ENCODE measurements around the gene MORC3.
A peak's percentile ranks its signal among the peaks of the same experiment; 100 is the strongest.

Gene MORC3

GRCh38 chr21:36420571-36421339 lies 100.8 kb downstream of the MORC3 start (continued):
- TF ChIP-seq ZNF24 (tag by site-specific recombination; IDR thresholded peaks at IDR 0.05): no peak
- TF ChIP-seq, protein P1, sequence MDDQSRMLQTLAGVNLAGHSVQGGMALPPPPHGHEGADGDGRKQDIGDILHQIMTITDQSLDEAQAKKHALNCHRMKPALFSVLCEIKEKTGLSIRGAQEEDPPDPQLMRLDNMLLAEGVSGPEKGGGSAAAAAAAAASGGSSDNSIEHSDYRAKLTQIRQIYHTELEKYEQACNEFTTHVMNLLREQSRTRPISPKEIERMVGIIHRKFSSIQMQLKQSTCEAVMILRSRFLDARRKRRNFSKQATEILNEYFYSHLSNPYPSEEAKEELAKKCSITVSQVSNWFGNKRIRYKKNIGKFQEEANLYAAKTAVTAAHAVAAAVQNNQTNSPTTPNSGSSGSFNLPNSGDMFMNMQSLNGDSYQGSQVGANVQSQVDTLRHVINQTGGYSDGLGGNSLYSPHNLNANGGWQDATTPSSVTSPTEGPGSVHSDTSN (CRISPR knock-in tag; IDR thresholded peaks at IDR 0.05): no peak

DNA sequence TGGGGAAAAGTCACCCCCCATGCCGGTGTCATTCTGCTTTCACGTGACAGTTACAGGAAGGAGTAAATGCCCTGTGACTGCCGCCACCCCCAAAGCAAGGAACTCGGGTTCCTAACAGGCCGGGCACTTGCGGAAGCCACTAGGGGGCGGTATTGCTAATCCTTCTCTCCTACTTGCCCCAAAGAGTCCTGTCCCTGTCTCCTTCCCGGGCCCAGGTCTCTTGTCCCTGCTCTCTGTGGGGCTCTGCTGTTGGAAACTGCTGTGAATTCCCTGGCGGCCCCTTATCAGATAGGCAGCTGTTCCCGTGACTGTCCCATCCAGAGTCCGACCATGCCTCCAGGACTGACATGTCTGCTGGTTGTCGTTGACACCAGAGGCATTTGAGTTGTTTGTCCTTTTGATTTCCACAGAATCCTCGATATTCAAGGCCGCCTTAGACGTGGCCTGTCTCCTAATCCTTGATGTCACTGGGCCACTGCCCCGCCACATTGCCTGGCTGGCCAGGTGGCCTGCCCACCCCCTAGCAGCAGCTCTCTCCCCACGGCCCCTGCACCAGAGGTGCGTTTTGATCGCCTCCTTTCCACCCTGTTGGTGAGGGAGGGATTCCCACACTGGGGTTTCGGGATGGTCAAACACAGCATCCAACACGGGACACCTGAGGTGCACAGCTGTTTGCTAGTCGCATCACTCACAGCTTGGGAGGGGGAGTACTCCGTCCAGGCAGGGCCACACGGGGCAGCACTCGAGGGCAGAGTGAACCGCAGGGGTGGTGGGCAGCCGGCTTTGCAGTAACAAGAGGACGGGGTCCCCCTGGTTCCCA lies 102.5 kb downstream of the MORC3 start:
- Histone ChIP-seq H3K4me3 (ENCODE audit: low read depth, low read length) (no peak overlapping the region), H3K36me3 (ENCODE audit: control insufficient read depth in 2 of 2, insufficient read depth in 1 of 2, low read length in 2 of 2) (peaks cover under 1 to 18% of the 10 kb centered on the region in 2 experiments; a peak in 2 of 3 replicates), H3K27ac (ENCODE audit: extremely low read depth, low read depth, low read length) (no peak overlapping the region), H3K9me3 (ENCODE audit: control insufficient read depth, insufficient read depth, low read depth, low read length) (no peaks in the 10 kb centered on the region), H3K4me1 (ENCODE audit: control insufficient read depth, insufficient read depth, low read length) (no peaks in the 10 kb centered on the region)
- CTCF ChIA-PET: interaction anchor here (0.5 to 1.9 kb wide), 42 partner anchors 8 to 1570 kb away, joined by 3 to 11 read pairs (median 3); no protein-coding TSS in a partner anchor
- POLR2A ChIA-PET: interaction anchor here (0.5 to 1.1 kb wide), 2 partner anchors 12 to 61 kb away, joined by 3 to 4 read pairs; no protein-coding TSS in a partner anchor
- TF ChIP-seq ZNF391 (tag by site-specific recombination; IDR thresholded peaks at IDR 0.05; ENCODE audit: borderline replicate concordance, low read depth) (no peak), ZNF221 (tag by site-specific recombination; IDR thresholded peaks at IDR 0.05; ENCODE audit: borderline replicate concordance) (no peak), ZNF768 (tag by site-specific recombination; IDR thresholded peaks at IDR 0.05) (no peak), GLIS1 (tag by site-specific recombination; IDR thresholded peaks at IDR 0.05) (peak; percentile 42), ZNF561 (tag by site-specific recombination; IDR thresholded peaks at IDR 0.05; ENCODE audit: borderline replicate concordance) (0 out of 2 replicates have a peak, but pooled peaks have one; percentile 29), ZNF398 (tag by site-specific recombination; IDR thresholded peaks at IDR 0.05) (no peak), ZNF792 (tag by site-specific recombination; IDR thresholded peaks at IDR 0.05) (no peak), ZNF692 (tag by site-specific recombination; IDR thresholded peaks at IDR 0.05) (no peak), ZNF341 (tag by site-specific recombination; IDR thresholded peaks at IDR 0.05; ENCODE audit: low read depth) (peak; percentile 59), ZNF24 (tag by site-specific recombination; IDR thresholded peaks at IDR 0.05) (peak; percentile 6; the same call in 1 of the 2 replicates), ZNF677 (tag by site-specific recombination; IDR thresholded peaks at IDR 0.05) (no peak), MEIS1 (CRISPR knock-in tag; IDR thresholded peaks at IDR 0.05; ENCODE audit: borderline replicate concordance) (no peak), ZNF48 (tag by site-specific recombination; IDR thresholded peaks at IDR 0.05) (no peak), ZNF112 (tag by site-specific recombination; IDR thresholded peaks at IDR 0.05) (no peak), ZNF560 (tag by site-specific recombination; IDR thresholded peaks at IDR 0.05; ENCODE audit: borderline replicate concordance) (no peak), HOXD13 (CRISPR knock-in tag; IDR thresholded peaks at IDR 0.05; ENCODE audit: borderline replicate concordance) (no peak), ZNF121 (tag by site-specific recombination; IDR thresholded peaks at IDR 0.05) (peak; percentile 86), ZNF140 (tag by site-specific recombination; IDR thresholded peaks at IDR 0.05) (no peak), ZNF350 (tag by site-specific recombination; IDR thresholded peaks at IDR 0.05) (no peak), ZBTB8A (tag by site-specific recombination; IDR thresholded peaks at IDR 0.05) (no peak), SP3 (tag by site-specific recombination; IDR thresholded peaks at IDR 0.05) (no peak), PATZ1 (tag by site-specific recombination; IDR thresholded peaks at IDR 0.05) (peak; percentile 68; the same call in 1 of the 2 replicates), ZNF239 (tag by site-specific recombination; IDR thresholded peaks at IDR 0.05) (no peak), ZNF19 (tag by site-specific recombination; IDR thresholded peaks at IDR 0.05; ENCODE audit: low read depth) (no peak)
- TF ChIP-seq, protein P2, sequence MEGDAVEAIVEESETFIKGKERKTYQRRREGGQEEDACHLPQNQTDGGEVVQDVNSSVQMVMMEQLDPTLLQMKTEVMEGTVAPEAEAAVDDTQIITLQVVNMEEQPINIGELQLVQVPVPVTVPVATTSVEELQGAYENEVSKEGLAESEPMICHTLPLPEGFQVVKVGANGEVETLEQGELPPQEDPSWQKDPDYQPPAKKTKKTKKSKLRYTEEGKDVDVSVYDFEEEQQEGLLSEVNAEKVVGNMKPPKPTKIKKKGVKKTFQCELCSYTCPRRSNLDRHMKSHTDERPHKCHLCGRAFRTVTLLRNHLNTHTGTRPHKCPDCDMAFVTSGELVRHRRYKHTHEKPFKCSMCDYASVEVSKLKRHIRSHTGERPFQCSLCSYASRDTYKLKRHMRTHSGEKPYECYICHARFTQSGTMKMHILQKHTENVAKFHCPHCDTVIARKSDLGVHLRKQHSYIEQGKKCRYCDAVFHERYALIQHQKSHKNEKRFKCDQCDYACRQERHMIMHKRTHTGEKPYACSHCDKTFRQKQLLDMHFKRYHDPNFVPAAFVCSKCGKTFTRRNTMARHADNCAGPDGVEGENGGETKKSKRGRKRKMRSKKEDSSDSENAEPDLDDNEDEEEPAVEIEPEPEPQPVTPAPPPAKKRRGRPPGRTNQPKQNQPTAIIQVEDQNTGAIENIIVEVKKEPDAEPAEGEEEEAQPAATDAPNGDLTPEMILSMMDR (tag by site-specific recombination; IDR thresholded peaks at IDR 0.05): peak; percentile 76
